Activated T-cell treated with anti-CD3 and anti-CD28 coated beads, Interleukin-2, amount 50 U/mL, for 24 hours (primary cell): ENCODE measurements around the gene PIK3CG.
"Not testable (repeated sequence)": the region's sequence is repeated elsewhere in the genome, so short reads cannot be mapped to it uniquely, and the experiment has no call there.

Experiments used
- DNase-seq: peaks from one replicate; pipeline ENCODE4 v3.0.0-alpha.2; 2020
- H3K27ac Mint-ChIP-seq: 2 replicates; pipeline ENCODE4 v1.8.0; 2020; ENCODE audit warnings: mild to moderate bottlenecking, mixed read lengths
- H3K27me3 Mint-ChIP-seq: 2 replicates; pipeline ENCODE4 v1.8.0; 2020; ENCODE audit warnings: mixed read lengths
- H3K36me3 Mint-ChIP-seq: 2 replicates; pipeline ENCODE4 v1.8.0; 2020; ENCODE audit warnings: low read depth, mixed read lengths
- H3K4me1 Mint-ChIP-seq: 2 replicates; pipeline ENCODE4 v1.8.0; 2020; ENCODE audit warnings: low read depth, mixed read lengths
- H3K4me3 Mint-ChIP-seq: 2 replicates; pipeline ENCODE4 v1.8.0; 2020; ENCODE audit warnings: mild to moderate bottlenecking, moderate library complexity, mixed read lengths
- H3K9me3 Mint-ChIP-seq: 2 replicates; pipeline ENCODE4 v1.8.0; 2020; ENCODE audit warnings: mixed read lengths

PIK3CG gene

GRCh38 chr7:106888204-106888603, 23.1 kb downstream of the PIK3CG start:
- Mint-ChIP-seq H3K36me3 (peaks cover 94% of the 10 kb centered on the region), H3K9me3 (no peaks in the 10 kb centered on the region), H3K4me1 (peaks cover 40% of the 10 kb centered on the region), H3K27ac (peak overlapping the region; percentile 50), H3K27me3 (no peaks in the 10 kb centered on the region), H3K4me3 (no peak overlapping the region)
- DNase-seq, result no peak

DNA sequence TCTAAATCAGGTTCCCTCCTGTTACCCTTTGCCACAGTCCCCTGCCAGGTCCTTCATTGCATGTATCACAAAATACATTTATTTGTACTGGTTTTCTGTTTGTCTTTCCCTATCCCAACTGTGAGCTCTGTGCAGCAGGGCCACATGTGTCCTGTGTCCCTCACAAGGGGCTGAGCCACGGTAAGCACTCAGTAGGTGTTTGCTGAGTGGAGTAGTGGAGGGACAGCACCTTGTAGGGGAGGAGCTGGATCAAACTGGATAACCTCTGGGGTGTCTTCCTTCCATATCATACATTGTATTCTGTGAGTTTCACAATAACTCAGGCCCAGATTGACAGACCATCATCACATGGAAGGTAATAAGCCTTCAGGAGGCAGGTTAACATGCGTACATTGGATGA, 25.9 kb downstream of the PIK3CG start:
- no peak overlapping the region for H3K4me3 Mint-ChIP-seq
- H3K36me3 Mint-ChIP-seq, result peaks cover 88% of the 10 kb centered on the region
- no peaks in the 10 kb centered on the region for H3K27me3 Mint-ChIP-seq
- DNase-seq, result no peak
- no peaks in the 10 kb centered on the region for H3K9me3 Mint-ChIP-seq
- peaks cover 50% of the 10 kb centered on the region for H3K4me1 Mint-ChIP-seq
- H3K27ac Mint-ChIP-seq, result peak overlapping the region; percentile 69

DNA sequence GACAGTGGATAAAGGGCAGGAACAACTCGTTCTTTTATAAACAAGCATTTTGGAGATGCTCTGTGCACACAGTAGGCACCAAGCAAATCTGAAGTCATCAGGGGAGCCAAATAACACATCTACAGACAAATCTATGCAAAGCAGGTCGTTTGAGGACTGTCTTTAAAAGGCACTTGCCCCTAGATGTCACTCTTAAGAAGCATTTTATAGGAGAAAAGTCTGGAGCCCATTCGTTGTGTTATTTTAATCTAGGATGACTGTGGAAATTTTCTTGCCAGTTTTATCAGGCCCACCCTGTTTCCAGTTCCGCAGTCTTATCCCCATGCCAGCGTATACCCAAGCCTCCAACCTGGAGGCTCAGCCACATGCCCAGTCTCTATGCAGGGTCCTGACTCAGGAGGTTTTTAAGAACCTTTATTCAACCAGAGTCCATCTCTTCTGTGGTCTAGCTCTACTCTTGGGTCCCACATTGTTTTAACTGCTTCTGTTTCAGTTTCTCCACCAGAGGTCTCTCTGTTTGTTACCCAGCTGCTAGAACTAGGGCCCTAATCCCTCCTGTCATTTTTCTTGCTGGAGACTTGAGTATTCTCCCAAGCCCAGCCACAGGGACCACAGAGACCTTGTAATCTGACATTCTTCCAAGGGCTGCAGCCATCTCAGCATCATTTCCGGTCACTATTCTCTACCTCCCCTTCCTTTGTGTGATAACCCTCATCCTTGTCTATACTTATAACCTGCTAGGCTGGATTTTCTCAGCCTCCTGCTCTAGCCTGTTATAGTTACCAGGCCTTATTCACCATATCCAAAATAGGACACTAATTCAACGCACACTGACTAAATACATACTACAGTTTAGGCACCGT, 26.7 kb downstream of the PIK3CG start:
- Mint-ChIP-seq H3K9me3 (no peaks in the 10 kb centered on the region), H3K36me3 (peaks cover 88% of the 10 kb centered on the region), H3K27ac (no peak overlapping the region), H3K27me3 (no peaks in the 10 kb centered on the region), H3K4me3 (no peak overlapping the region), H3K4me1 (peaks cover 44% of the 10 kb centered on the region)
- DNase-seq, result no peak

- Mint-ChIP-seq H3K27ac (no peak overlapping the region), H3K36me3 (peaks cover 88% of the 10 kb centered on the region), H3K4me3 (no peak overlapping the region), H3K9me3 (peaks cover 3% of the 10 kb centered on the region), H3K4me1 (peaks cover 37% of the 10 kb centered on the region), H3K27me3 (no peaks in the 10 kb centered on the region)
- DNase-seq, result no peak
Observed at GRCh38 chr7:106893591-106893990, 28.5 kb downstream of the PIK3CG start.

GRCh38 chr7:106895246-106895864, 30.3 kb downstream of the PIK3CG start:
- Mint-ChIP-seq H3K27ac (peak overlapping the region; percentile 37), H3K4me1 (peaks cover 50% of the 10 kb centered on the region), H3K4me3 (no peak overlapping the region), H3K27me3 (no peaks in the 10 kb centered on the region), H3K36me3 (peaks cover 89% of the 10 kb centered on the region), H3K9me3 (peaks cover 3% of the 10 kb centered on the region)
- DNase-seq, result no peak

DNA sequence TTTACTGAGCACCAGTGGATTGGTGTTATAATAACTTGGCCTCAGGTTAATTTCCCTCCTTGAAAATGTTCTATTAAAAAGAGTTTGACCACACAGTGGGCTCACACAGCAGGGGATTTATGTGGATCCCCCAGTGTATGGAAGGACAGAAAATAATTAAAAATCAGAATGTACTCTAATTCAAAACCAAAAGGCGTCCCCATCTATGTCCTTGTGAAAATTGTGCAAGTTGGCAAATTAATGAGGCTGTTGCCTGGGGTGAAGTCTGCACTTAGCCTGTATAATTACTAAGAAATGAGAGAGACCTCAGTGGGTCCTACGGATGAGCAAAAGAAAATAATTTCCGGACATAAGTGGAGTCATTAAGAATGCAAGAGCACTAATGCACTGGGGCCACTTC, 31.1 kb downstream of the PIK3CG start:
- Mint-ChIP-seq H3K36me3 (peaks cover 89% of the 10 kb centered on the region), H3K9me3 (peaks cover 3% of the 10 kb centered on the region), H3K4me3 (no peak overlapping the region), H3K27me3 (no peaks in the 10 kb centered on the region), H3K27ac (no peak overlapping the region), H3K4me1 (peaks cover 53% of the 10 kb centered on the region)
- no peak for DNase-seq

DNA sequence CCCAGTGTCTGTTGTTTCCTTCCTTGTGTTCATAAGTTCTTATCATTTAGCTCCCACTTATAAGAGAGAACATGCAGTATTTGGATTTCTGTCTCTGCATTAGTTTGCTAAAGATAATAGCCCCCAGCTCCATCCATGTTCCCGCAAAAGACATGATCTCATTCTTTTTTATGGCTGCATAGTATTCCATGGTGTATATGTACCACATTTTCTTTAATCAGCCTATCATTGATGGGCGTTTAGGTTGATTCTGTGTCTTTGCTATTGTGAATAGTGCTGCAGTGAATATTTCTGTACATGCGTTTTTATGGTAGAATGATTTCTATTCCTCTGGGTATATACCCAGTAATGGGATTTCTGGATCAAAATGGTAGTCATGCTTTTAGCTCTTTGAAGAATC, 32.5 kb downstream of the PIK3CG start:
- not testable (repeated sequence) for H3K9me3 Mint-ChIP-seq, H3K27ac Mint-ChIP-seq, H3K27me3 Mint-ChIP-seq, H3K4me3 Mint-ChIP-seq, DNase-seq
- peaks cover 58% of the 10 kb centered on the region for H3K4me1 Mint-ChIP-seq
- peaks cover 87% of the 10 kb centered on the region for H3K36me3 Mint-ChIP-seq

DNA sequence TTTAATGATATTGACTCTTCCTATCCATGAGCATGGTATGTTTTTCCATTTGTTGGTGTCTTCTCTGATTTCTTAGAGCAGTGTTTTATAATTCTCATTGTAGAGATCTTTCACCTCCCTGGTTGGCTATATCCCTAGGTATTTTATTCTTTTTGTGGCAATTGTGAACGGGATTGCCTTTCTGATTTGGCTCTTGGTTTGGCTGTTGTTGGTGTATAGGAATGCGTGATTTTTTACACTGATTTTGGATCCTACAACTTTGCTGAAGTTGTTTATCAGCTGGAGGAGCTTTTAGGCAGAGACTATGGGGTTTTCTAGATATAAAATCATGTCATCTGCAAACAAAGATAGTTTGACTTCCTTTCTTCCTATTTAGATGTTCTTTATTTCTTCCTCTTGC, 33.9 kb downstream of the PIK3CG start:
- H3K27ac Mint-ChIP-seq, DNase-seq, H3K27me3 Mint-ChIP-seq, H3K4me3 Mint-ChIP-seq, H3K9me3 Mint-ChIP-seq: not testable (repeated sequence)
- peaks cover 74% of the 10 kb centered on the region for H3K36me3 Mint-ChIP-seq
- H3K4me1 Mint-ChIP-seq, result peaks cover 56% of the 10 kb centered on the region

DNA sequence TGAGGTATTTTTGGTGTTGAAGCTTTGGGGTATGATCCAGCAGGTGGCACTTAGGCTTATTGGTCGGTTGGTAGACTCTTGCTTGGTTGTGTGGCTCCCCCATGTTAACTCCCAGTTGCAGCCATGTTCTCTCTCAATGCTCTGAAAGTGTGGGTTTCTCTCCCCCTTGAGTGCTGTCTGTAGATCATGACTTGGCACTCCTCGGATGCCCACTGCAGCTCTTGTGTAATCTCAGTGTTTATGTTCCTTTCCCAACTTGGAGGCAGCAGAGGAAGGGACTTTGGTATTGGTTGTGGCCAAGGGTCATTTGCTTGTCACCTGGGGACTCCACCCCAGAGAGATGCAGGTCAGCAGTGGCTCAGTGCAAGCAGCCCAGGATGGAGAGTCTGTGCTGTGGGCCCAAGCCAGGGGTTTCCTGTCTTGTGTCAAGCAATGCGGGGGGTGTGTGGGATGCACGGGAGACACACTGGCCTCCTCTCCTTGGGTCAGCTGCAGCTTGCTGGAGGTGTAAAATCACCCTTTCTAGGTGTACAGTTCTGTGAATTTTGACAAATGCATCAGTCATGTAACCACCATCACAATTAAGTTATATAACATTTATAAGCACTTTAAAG, 36.9 kb downstream of the PIK3CG start:
- H3K36me3 Mint-ChIP-seq, result peaks cover 74% of the 10 kb centered on the region
- no peak overlapping the region for H3K4me3 Mint-ChIP-seq
- no peaks in the 10 kb centered on the region for H3K27me3 Mint-ChIP-seq
- no peak for DNase-seq
- peaks cover 47% of the 10 kb centered on the region for H3K4me1 Mint-ChIP-seq
- peaks cover 3% of the 10 kb centered on the region for H3K9me3 Mint-ChIP-seq
- peak overlapping the region; percentile 9 for H3K27ac Mint-ChIP-seq

DNA sequence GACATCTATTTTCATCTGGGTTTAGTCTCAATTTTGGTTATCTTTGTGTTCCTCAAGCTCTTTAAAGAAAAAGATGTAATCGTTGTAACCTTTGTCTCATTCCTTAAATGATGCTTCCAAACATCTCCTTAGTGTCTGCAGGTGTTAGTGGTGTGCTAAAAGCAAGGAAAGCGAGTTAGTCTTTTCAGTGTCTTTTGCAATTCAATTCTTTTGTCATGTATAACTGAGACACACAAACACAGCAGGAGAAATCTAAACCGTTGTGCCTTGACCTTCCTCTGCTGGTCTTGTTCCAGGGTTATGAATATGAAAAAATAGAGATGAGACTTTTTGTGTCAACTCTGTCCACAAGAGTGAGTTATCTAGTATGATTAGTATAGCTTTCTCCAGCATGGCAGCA, 40.7 kb downstream of the PIK3CG start:
- peaks cover 56% of the 10 kb centered on the region for H3K36me3 Mint-ChIP-seq
- H3K27ac Mint-ChIP-seq, result peak overlapping the region; percentile 3
- no peaks in the 10 kb centered on the region for H3K9me3 Mint-ChIP-seq
- no peaks in the 10 kb centered on the region for H3K27me3 Mint-ChIP-seq
- H3K4me1 Mint-ChIP-seq, result peaks cover 21% of the 10 kb centered on the region
- no peak for DNase-seq
- H3K4me3 Mint-ChIP-seq, result no peak overlapping the region

DNA sequence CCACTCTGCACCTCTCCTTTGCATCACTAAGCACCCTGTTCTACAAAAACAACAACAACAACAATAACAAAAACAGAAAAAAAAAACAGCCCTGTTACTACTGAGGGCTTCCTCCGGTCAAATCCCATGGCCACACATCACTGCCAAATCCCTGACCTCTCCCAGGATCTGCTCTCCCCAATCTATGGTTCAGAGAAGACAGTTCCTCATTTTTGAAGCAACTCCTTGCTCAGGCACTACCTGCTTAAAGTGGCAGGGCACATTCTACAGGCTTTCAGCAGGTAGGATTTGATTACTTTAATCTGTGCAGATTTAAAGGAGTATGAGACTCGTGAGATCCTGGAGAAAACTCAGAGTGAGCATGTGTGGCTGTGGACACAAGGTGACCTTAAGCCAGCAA, 46.9 kb downstream of the PIK3CG start:
- H3K27me3 Mint-ChIP-seq, result no peaks in the 10 kb centered on the region
- peaks cover 29% of the 10 kb centered on the region for H3K36me3 Mint-ChIP-seq
- H3K4me1 Mint-ChIP-seq, result peaks cover 6% of the 10 kb centered on the region
- H3K9me3 Mint-ChIP-seq, result no peaks in the 10 kb centered on the region
- H3K27ac Mint-ChIP-seq, result no peak overlapping the region
- no peak overlapping the region for H3K4me3 Mint-ChIP-seq
- DNase-seq, result no peak

DNA sequence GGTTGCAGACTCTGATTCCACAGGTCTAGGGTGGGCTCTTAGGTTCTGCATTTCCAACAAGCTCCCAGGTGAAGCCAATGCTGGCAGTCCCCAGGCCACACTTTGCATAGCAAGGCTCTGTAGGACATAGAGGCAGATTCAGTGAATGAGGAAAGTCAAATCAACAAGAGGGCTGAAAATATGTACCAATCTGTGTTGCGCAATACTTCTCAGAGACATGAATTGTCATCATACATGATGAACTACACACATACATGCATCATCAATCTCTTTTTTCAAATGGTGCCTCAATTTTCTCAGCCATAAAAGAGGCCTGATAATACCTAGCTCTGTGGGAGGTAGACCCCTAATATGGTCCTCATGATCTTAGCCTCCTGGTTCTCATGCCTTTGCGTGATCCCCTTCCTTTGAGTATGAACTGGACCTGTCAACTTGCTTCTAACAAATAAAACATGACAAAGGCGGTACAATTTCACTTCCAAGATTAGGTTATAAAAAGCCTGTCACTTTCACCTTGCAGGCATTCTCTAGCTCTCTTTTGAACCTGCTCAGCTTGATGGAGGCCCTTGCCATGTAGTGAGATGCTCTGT, 49.0 kb downstream of the PIK3CG start:
- Mint-ChIP-seq H3K27ac (no peak overlapping the region), H3K27me3 (no peaks in the 10 kb centered on the region), H3K4me1 (peaks cover 6% of the 10 kb centered on the region), H3K36me3 (peaks cover 14% of the 10 kb centered on the region), H3K9me3 (no peaks in the 10 kb centered on the region), H3K4me3 (no peak overlapping the region)
- DNase-seq, result no peak

DNA sequence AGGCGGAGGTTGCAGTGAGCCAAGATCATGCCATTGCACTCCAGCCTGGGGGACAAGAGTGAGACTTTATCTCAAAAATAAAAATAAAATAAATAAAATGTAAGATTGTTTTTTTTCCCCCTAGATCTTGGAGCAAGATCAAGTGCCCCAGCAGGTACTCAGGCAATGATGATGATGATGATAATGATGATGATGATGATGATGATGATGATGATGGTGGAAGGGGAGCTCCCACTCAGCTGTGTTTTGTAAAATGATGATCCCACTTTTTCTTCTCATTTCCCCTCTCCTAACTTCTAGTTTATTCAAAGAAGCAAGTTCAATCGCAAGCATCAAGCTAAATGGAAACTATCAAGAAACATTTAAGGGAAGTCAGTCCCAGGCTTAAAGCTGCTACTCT, 50.3 kb downstream of the PIK3CG start:
- H3K27me3 Mint-ChIP-seq, result no peaks in the 10 kb centered on the region
- H3K27ac Mint-ChIP-seq, result peak overlapping the region; percentile 37
- DNase-seq, result no peak
- H3K9me3 Mint-ChIP-seq, result peaks cover 9% of the 10 kb centered on the region
- H3K4me1 Mint-ChIP-seq, result peaks cover 6% of the 10 kb centered on the region
- H3K36me3 Mint-ChIP-seq, result peaks cover 11% of the 10 kb centered on the region
- no peak overlapping the region for H3K4me3 Mint-ChIP-seq

GRCh38 chr7:106915873-106916272, 50.8 kb downstream of the PIK3CG start:
- no peaks in the 10 kb centered on the region for H3K27me3 Mint-ChIP-seq
- H3K36me3 Mint-ChIP-seq, result peaks cover 11% of the 10 kb centered on the region
- H3K4me3 Mint-ChIP-seq, result no peak overlapping the region
- DNase-seq, result no peak
- peaks cover 6% of the 10 kb centered on the region for H3K4me1 Mint-ChIP-seq
- H3K27ac Mint-ChIP-seq, result no peak overlapping the region
- H3K9me3 Mint-ChIP-seq, result peaks cover 12% of the 10 kb centered on the region

DNA sequence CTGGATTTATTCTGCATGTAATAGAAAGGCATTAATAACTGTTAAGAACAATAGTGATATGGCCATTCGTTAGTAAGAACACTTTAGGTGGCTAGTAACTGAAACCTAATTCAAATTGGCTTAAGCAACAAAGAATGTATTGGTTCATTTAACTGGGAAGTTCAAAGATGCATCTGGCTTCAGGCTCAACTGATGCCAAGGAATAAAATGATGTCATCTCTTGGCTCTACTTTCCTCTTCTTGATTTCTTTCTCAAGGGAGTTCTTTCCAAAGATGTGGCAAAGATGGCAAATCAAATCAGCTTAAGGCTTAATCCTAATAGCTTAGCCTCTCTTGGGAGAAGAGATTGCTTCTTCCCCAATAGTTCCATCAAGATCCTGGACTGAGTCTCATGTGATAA, 51.6 kb downstream of the PIK3CG start:
- Mint-ChIP-seq H3K9me3 (peaks cover 20% of the 10 kb centered on the region), H3K27me3 (no peaks in the 10 kb centered on the region), H3K4me1 (peaks cover 6% of the 10 kb centered on the region), H3K4me3 (no peak overlapping the region), H3K36me3 (peaks cover 11% of the 10 kb centered on the region), H3K27ac (no peak overlapping the region)
- DNase-seq, result no peak
